K562 treated with DMSO at 1 percent for 48 hours (cell line): Measurements from ENCODE around the gene ZCCHC18. TPM values are rescaled to one million over a fixed set of nuclear protein-coding genes. Genes with fewer than 3 reads are reported as not detected.

Source experiments
- total RNA-seq: library from RNA; unstranded; fragments of 300-600 nt; gene quantifications from 2 replicates; pipeline ENCODE4 v1.2.3, GENCODE V29; 2022; ENCODE audit warnings: low replicate concordance; ENCODE audit errors: extremely low read depth

Gene ZCCHC18
- not detected in 2 replicates for total RNA-seq

GRCh38 chrX:104112326-104112951, at the start of gene ZCCHC18:
ZCCHC18 (plus strand) TSS chrX:104112523; CDS start chrX:104114112, 1,589 bp downstream.

GRCh38 chrX:104075778-104076445, 36.4 kb upstream of the ZCCHC18 start, which contains the start of gene TMSB15C:
TMSB15C (minus strand) TSS chrX:104076236.

GRCh38 chrX:104156630-104157529, 44.6 kb downstream of the ZCCHC18 start, which contains the start of gene SLC25A53:
SLC25A53 (minus strand) TSS chrX:104157009; CDS start chrX:104105257, 51,752 bp downstream.

Other genes starting within 250 kb of the ZCCHC18 start
- not detected in 2 replicates for gene TMSB15B, start 149.9 kb upstream of the ZCCHC18 start, total RNA-seq
- not detected in 2 replicates for gene H2BW1, start 98.8 kb upstream of the ZCCHC18 start, total RNA-seq
- not detected in 2 replicates for gene H2BW2, start 72.6 kb upstream of the ZCCHC18 start, total RNA-seq
- not detected in 2 replicates for gene TMSB15C, start 36.3 kb upstream of the ZCCHC18 start, total RNA-seq
- not detected in 2 replicates for gene SLC25A53, start 44.5 kb downstream of the ZCCHC18 start, total RNA-seq
- not detected in 2 replicates for gene FAM199X, start 53.9 kb downstream of the ZCCHC18 start, total RNA-seq
- gene ESX1, start 142.4 kb downstream of the ZCCHC18 start, total RNA-seq: not detected in 2 replicates